ENCODE measurements around the gene RPS17.
"Not testable (repeated sequence)": the region's sequence is repeated elsewhere in the genome, so short reads cannot be mapped to it uniquely, and the experiment has no call there.

RPS17 gene

DNA sequence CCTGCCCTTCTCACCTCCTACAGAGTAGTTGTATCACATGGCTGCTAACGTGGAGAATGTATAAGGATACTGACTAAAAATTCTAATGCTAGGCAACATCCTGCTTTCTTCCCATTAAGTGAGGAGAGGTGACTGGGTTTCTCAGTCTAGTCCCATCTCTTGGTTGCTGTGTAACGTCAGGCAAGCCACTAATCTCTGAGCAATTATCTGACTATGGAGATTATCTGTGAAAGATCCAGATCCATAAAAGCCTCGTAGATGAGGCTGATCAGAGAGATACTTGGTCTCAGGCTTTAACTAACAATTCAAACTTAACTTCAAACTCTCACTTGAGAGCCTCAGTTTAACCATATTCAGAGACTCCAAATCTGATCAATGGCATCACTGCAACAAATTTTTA lies 4.7 kb upstream of the RPS17 start:
- no peak for DNase-seq

DNA sequence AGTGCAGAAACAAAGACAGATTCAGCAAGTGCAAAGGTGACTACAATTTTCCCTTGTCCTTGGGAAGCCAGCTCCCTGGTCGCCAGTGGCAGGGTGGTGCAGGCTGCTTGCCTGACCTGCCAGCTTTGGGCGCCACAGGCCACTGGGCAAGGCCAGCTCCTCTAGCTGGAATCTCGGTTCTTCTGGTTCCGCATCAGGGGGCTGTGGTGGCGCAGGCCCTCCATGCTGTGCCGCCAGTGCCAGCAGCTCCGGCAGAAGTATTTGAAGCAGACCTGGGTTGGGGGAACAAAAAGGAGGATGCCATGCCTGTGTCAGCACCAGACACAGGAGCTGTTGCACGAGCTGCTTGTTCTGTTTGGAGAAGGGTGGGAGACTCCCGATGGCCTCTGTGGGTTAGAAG lies 4.2 kb upstream of the RPS17 start:
- no peak for DNase-seq

DNA sequence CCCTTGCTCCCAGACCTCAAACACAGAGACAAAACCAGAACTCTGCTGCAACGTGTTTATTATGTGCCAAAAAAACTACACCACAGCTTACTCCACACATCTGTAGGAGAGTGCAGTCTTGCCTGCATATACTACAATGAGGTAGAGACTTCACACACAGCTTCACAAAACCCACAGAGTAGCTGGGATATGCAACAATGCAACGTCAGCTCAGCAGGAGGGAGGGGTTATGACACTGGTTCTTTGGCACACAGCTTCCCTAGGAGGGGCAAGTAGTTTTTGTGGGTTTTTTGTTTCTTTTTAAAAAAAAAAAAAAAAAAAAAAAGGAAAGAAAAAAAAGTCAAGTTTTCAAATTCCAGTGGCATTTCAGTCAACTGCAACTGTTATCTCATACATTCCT lies 2.9 kb upstream of the RPS17 start:
- DNase-seq, result no peak

DNA sequence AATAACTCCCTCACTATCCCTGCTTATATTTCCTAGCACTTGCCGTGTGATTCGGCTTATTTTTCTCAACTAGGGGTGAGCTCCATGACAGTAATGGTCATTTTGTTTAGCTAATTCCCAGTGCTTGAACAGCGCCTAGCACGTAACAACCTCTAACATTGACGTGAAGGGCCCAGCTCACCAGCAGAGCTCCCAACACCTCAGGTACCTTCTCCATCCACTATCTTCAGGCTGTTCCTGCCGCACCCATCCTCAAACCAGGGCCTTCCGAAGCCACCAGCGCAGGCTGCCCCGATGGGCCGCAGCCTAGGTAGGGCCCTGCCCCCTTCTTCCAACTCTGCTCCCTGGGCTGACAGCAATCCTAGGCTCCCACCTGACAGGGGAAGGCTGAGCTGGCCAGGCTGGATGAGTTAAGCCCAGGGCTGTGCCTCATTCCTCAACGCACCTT lies 751 bp upstream of the RPS17 start:
- no peak for DNase-seq

DNA sequence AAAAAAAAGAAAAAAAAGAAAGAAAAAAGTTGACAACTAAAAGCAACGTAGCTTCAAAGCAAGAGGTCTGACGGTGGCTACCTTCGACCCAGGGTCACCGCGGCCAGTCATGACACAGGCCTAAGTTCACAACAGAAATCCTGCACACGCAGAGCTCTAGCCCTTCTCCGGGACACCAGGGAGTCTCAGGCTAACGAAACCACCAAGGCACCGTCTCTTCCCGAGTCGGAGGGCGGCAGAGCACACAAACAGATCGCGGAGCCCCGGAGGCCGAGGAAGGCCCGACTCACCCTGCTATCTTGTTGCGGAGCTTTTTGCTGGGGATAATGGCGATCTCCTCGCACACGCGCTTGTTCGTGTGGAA lies 584 bp downstream of the RPS17 start:
- no peak for DNase-seq

DNA sequence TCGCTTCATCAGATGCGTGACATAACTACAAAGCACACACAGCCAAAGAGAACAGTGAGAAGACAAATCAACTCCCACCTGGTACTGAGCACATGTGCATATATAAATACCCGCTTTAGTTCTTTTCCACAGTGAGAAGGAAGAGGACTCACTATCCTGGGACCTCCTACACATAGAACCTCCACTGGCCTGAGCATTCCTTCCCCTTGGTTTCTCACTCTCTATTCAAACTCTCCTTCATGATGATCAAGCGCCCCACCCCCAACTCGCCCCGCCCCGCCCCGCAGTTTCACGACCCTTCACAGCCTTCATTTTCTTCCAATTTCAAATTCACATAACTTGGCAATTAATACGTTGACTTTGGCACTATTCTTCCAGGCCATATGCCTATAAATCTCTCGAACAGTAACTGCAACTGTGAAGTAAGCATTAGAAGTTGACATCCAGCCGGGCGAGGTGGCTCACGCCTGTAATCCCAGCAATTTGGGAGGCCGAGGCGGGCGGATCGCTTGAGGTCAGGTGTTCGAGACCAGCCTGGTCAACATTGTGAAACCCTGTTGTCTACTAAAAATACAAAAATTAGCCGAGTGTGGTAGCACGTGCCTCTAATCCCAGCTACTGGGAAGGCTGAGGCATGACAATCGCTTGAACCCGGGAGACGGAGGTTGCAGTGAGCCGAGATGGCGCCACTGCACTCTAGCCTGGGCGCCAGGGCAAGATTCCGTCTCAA lies 1.1 kb downstream of the RPS17 start:
- no peak for DNase-seq

DNA sequence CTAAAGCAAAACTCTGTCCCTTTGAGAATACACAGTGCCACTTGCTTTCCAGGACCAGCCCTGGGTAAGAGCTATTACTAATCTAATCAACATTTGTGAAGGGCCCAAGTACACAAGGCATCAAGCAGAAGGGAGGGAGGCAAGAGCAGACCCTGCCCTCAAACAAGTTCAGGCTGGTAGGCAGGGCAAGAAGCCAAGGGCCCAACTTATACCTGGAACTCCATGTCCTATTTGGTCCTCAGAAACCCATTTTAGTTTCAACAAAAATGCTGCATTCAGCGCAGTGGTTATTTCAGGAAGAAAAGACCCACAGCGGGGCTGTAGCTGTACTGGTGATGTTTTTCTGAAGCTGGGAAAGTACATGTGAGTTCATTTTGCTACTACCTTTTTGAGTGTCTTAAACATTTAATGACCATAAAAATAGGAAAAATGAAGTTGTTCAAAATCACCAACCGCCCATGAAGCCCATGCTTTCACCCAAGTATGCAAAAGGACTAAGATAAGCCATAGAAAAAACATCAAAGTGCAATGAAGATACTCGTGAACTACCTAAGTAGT lies 2.8 kb downstream of the RPS17 start:
- no peak for DNase-seq

DNA sequence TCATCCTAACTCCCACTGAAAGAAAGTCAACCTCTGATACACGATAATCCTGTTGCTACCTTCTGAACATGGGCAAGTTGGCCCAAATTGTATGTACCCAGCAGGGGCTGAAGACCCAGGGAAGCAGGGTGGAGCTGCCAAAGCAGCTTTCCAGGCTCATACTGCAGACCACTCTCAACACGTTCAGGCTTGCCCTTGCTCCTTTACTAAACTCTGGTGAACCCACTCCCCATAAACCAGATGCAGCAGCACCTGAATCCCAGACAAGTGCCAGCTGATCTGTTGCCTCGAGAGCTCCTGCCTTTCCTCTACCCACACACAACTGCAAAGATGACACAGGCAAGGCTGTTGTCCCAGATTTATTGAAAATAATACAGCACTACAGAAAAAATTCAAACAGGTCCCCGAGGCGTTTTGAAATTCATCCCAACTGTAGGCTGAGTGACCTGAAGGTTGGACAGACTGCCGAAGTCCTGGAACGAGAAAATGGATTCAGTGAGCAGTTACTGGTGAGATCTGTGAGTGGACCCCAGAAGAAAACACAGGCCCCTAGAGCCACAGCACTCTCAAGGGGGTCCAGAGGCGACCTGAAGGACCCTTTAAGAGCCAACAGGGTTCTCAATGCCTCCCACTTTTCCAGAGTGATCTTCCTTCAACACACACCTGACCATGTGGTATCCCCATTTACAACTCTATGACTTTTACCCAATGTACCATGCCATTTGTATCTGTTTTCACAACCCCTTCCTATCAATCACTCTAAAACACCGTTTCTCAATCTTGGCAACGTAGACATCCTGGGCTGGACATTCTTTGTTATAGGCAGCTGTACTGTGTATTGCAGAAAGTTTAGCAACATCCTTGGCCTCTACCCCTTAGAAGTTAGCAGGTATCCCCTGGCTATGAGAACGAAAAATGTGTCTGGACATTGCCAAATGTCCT lies 3.6 kb downstream of the RPS17 start:
- DNase-seq, result no peak

DNA sequence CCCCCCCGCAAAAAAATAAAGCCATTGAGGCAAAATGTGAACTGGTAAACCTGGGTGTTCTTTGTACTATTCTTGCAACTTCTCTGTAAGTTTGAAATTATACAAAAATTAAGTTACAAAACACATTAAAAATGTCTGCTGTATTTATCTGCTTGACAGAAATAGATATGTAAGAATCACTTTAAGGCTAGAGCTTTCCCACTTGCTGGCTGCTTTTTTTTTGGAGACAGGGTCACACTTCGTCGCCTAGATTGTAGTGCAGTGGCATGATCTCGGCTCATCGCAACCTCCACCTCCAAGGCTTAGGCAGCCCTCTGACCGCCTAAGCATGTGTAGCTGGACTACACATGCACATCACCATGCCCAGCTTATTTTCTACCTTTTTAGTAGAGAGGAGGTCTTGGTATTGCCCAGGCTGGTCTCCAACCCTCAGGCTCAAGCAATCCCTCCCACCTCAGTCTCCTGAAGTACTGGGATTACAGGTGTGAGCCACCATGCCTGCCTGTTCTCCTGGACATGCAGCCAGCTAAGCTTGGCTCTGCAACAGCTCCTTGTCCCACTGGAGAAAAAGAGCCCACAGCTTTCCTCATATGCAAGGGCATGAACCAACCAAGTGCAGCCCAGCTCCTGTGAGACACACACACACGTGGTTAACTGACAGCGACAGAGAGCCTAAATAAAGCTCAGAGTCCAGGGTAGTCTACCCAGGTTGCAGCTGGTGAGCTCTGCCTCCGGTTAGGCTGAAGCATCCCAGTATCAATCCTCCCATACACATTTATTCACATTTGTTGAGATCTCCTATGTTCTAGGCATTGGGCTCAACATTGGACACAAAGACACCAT lies 4.5 kb downstream of the RPS17 start:
- no peak for DNase-seq

DNA sequence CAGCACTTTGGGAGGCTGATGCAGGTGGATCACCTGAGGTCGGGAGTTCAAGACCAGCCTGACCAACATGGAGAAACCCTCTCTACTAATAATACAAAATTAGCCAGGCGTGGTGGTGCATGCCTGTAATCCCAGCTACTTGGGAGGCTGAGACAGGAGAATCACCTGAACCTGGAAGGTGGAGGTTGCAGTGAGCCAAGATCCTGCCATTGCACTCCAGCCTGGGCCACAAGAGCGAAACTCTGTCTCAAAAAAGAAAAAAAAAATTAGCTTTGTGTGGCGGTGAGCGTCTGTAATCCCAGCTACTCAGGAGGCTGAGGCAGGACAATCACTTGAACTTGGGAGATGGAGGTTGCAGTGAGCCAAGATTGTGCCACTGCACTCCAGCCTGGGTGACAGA lies 5.1 kb downstream of the RPS17 start:
- not testable (repeated sequence) for DNase-seq

DNA sequence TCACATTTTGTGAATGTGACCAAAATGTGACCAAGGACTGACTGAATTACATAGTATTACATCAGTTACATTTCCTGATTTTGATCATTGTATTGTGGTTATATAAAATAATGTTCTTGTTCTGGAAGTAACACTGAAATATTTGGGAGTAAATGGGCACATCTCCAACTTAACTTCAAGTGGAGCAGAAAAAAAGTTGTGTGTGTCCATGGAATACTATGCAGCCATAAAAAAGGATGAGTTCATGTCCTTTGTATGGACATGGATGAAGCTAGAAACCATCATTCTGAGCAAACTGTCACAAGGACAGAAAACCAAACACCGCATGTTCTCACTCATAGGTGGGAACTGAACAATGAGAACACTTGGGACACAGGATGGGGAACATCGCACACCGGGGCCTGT lies 5.8 kb downstream of the RPS17 start:
- DNase-seq, result not testable (repeated sequence)

DNA sequence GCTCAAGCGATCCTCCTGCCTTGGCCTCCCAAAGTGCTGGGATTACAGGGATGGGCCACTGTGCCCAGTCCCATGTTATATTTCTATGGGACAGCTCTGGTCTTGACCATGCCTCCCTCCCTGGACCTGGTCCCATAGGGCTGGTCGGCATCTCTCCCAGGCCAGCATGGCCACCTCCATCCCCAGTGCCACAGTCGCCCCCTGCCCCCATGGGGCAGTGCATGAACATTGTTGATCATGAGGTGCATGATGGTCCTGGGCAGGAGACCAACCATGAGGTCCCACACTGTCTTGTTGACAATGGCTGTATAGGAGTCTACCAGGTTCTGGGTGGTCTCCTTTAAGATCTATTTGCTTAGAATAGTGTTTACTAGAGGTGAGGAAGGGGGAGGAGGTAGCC lies 6.5 kb downstream of the RPS17 start:
- DNase-seq, result no peak

DNA sequence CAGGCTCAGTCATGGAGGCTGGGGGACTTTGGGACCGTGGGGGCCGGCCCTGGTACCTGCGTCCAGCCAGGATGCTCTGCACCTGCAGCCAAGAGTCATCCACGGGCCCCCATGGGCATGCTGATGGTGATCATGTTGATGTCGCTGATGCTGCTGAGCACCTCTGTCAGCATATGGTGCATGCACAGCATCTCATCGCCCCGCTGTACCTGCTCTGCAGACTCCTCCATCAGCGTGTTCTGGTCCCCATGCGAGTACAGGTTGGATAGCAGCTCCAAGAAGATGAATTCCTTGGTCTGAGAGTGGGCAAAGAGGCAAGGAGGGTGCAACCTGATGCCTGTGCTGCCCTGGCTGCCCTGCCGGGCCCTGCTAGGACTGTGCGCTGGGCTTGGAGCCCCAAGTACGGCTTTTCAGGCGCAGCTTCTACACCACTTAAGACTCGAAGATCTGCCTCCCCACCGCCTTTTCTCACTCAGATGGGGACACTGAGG lies 7.2 kb downstream of the RPS17 start:
- no peak for DNase-seq

DNA sequence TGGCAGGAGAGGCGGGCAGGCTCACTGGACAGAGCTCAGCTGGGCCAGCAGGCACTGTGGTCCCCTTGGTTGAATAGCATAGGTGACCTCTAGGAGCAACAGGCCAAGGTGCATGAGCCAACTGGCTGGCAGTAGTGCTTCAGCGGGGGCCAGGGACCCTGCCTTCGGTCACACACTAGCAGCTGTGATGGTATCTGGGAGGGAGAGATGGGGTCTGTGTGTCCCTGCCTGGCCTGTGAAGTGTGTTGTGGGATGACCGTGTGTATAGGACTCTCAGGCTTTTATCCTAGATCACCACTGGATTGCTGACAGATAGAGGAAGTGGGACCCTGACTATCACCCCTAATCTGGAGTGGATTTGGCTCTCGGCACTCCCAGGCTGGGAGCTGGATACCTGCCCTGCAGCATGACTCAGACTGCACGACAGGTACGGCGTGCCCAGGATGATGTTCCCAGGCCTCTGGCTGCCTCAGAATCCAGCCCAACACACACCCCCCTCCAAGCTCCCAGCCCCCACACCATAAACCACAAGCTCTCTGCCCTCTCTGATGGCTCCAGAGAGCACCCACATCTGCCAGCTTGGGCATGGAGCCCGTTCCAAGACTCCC lies 7.8 kb downstream of the RPS17 start:
- no peak for DNase-seq

DNA sequence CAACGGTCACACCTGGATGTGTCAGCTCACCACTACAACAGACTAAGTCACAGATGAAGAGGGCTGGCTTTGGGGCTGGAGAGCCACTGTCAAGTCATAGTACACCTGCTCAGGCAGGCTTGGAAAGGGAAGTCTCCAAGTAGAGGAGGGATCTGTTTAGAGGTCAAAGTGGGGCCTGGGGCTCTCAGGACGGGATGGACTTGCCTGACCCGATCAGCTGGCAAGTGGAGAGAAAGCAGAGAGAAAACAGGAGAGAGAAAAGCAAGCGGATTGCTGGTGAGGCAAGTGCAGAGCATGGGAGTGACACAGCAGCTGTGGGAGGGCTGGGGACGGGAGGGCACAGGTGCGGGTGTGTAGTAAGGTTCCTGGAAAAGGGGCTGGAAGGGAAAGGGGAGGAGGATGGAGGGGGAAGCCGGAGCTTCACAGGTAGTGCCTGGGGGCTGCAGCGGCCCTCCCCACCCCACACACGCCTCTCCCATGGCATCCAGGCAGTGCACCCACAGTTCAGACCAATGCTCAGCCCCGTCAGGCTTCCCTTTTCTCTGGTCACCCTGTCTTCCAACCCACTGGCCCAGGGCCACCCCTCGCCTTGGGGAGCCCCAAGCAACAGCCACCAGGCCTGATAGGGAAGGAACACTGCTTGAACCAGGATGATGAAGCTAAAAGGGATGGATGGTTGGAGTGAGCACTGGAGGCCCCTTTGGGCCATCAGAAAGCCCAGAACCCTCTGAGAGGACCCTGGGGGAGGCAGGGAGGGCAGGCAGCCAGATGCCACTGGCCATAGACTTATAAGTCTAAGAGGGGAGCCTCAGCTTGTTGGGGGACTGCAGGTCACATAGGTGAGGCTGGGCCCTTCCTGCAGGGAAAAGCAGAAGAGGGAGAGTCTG lies 8.5 kb downstream of the RPS17 start:
- DNase-seq, result no peak

DNA sequence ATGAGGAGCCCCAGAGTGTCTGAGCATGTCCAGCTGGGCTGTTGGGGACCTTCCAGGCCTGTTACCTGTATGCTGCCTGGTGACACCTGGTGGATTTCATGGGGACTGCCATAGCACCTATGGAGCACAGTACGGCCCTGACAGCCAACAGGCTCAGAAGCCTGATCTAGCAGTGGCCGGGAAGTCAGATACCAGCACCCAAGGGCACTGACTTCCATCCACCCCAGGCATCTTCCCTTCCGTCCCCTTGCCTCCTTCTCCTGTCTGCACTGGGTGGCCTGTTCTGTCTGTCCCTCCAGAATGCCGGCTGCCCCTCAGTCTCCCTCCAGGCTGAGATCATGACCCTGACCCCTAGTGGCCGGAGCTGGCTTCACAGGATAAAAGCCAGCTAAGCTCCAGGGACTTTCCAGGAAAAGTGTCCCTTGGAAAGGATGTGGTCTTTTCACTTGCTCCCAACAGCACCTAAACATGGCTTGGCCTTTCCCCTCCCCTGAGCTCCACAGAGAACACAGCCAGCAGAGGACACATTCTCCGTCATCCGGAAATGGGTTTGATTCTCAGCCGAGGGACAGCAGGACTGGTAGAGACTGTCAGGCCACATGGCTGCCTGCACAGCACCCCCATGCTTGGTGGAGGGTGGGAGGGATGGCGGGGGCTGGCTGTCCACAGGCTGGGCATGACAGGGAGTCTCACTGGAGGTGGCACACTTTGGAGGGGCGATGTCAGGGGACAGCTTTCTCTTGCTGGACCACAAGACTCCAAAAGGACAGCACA lies 9.5 kb downstream of the RPS17 start:
- DNase-seq, result no peak

DNA sequence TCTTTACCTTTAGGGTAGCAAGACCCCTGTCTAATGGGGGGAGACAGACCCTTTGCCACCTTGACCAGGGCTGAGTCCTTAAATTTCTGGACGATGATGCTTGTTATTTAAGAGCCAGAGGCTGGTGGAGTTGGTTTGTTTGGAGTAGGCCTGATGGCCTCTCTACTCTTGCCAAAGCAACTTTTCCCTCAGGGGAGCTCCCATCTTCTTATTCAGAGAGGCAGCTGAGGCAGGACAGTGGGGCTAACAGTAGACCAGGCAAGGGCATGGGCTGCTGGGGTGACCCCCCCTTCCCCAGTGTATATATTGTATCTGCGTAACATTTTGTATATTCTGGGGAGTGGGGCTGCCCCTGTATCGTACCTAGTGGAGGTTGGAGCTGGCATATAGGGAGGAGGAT lies 10.3 kb downstream of the RPS17 start:
- no peak for DNase-seq

DNA sequence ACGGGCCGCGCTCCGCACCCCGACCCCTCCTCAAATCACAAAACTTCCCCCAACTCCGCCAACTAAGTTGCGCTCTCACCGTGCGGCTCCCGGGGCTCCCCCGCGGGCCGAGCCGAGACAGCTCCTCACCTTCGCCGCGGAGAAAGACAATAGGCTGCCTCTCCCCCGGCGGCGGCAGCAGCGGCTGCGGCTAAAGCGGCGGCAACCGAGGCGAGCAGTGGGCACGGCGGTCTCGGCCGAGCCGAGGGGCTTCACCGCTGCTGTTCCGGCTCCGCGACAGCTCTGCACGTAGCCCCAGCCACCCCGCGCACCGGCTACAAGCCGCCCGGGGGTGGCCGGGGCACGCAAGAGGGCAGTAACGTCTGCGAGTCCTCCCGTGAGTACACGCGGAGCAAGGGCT lies 26.7 kb downstream of the RPS17 start:
- not testable (repeated sequence) for DNase-seq

DNA sequence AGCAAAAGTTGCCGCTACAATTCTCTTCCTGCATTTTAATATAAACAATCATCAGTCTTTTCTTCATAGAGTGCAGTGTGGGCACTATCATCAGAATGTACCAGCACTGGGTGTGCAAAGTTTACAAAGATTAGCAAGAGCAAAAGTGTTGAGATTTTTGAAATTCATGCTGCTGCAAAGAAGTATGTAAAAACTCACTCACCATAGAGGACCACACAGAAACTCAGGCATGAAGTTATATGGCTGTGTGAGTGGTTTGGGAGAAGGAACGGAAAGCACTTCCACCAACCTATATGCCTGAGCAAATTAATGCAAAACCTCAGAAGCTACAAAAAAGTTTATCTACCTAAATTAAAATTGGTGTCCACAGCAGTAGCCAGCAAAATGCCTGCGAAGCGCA lies 32.6 kb downstream of the RPS17 start:
- not testable (repeated sequence) for DNase-seq

DNA sequence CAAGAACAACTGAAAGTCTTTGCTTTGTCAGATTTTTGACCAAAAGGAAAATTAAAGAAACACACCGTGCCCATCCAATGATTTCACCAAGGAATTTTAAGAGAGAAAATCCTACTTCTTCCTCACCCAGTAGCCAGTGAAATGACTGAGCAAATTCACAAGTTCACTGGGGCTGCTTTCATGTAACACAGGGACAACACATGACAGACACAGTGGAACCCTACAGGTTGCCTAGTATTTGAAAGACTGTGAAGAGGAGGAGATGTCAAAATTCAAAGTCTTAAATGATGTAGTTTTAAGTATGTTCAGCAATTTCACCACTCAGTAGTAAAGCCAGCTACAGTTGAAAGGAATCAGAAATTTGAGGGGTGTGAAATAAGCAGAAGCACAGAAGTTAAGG lies 33.2 kb downstream of the RPS17 start:
- DNase-seq, result not testable (repeated sequence)
